Left lung (tissue), 10 donors: ENCODE results near the gene TMIGD3. TPM values are rescaled to one million over a fixed set of nuclear protein-coding genes. Genes with fewer than 3 reads are reported as not detected.

Experiments
- ATAC-seq: fragments of 200-7000 bp; cut with Tn5 transposase; one replicate; pipeline ENCODE4 v1.9.1; 2020; ENCODE audit warnings: moderate library complexity
- DNase-seq, 4 donors: peaks; one replicate each; pipeline ENCODE4 v3.0.0-alpha.2; 2013 to 2020
- H3K27ac ChIP-seq, 2 donors: fragments of 200-600 bp; sonication (generic) in 1 of 2; one replicate each; pipeline versions ENCODE4 v1.5.0 to v1.8.0; 2020 to 2021
- H3K27me3 ChIP-seq, 2 donors: fragments of 200-600 bp; sonication (generic) in 1 of 2; one replicate each; pipeline versions ENCODE4 v1.5.0 to v1.8.0; 2020 to 2021
- H3K36me3 ChIP-seq, 2 donors: fragments of 200-600 bp; sonication (generic) in 1 of 2; one replicate each; pipeline versions ENCODE4 v1.5.0 to v1.8.0; 2020 to 2021
- H3K4me1 ChIP-seq, 2 donors: fragments of 200-600 bp; one replicate each; pipeline ENCODE4 v1.8.0; 2021
- H3K4me3 ChIP-seq, 2 donors: fragments of 200-600 bp; sonication (generic) in 1 of 2; one replicate each; pipeline versions ENCODE4 v1.5.0 to v1.8.0; 2020 to 2021; ENCODE audit warnings: mild to moderate bottlenecking in 1 of 2
- H3K9me3 ChIP-seq, 2 donors: fragments of 200-600 bp; sonication (generic) in 1 of 2; one replicate each; pipeline versions ENCODE4 v1.5.0 to v1.8.0; 2020 to 2021
- intact Hi-C, 2 donors: fragments of 100-400 bp; cut with DNase I; formaldehyde crosslinking; loops; one replicate each; pipeline versions ENCODE4 v1.11.2 to v1.14.2; 2022
- polyA plus RNA-seq, 6 donors: library from polyadenylated mRNA; unstranded; fragments of 120-200 nt; gene quantifications; one replicate each; pipeline ENCODE4 v1.2.1, GENCODE V29; 2013; ENCODE audit not compliant: insufficient read length in 6 of 6
- total RNA-seq, 2 donors: library from RNA; stranded (reverse); fragmentation: NEBNext Ultra II Directional; extraction: Animal tissue kit (Norgen Biotek cat#: 25700); gene quantifications; one replicate each; pipeline ENCODE4 v1.2.1, GENCODE V29; 2021
- TF ChIP-seq, protein P1 (sequence below), 2 donors: fragments of 200-600 bp; sonication (generic) in 1 of 2; IDR thresholded peaks; one replicate each; pipeline versions ENCODE4 v1.5.0 to v1.8.0; 2021; ENCODE audit warnings: antibody characterized with exemption in 2 of 2
- donor health status: DM: no; HTN: yes; CAD: no.
- donor health status: DM: no; HTN: no; CAD: no.

The TMIGD3 gene
- total and polyA plus RNA-seq, 8 donors = 0.14 to 27.0 (median 0.65) TPM

DNA sequence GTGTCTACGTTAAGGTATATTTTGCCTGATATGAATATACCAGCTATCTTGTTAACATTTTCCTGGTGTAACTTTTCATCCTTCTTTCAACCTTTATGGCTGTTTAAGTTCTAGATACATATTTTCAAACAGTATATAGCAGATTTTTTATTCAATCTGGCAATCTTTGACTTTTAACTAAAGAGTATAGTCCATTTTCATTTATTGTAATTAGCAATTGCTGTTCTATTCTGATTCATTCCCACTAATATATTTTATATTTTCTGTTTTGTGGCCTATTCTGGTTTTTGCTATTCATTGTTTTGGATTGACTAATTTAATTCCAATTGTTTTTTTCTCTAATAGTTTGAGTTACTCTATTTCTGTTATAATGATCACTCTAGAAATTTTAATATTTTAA is 37.0 kb downstream of the TMIGD3 start:
- TF ChIP-seq, protein P1, sequence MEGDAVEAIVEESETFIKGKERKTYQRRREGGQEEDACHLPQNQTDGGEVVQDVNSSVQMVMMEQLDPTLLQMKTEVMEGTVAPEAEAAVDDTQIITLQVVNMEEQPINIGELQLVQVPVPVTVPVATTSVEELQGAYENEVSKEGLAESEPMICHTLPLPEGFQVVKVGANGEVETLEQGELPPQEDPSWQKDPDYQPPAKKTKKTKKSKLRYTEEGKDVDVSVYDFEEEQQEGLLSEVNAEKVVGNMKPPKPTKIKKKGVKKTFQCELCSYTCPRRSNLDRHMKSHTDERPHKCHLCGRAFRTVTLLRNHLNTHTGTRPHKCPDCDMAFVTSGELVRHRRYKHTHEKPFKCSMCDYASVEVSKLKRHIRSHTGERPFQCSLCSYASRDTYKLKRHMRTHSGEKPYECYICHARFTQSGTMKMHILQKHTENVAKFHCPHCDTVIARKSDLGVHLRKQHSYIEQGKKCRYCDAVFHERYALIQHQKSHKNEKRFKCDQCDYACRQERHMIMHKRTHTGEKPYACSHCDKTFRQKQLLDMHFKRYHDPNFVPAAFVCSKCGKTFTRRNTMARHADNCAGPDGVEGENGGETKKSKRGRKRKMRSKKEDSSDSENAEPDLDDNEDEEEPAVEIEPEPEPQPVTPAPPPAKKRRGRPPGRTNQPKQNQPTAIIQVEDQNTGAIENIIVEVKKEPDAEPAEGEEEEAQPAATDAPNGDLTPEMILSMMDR (IDR thresholded peaks at IDR 0.05) = no peak
- H3K4me3 ChIP-seq = no peak overlapping the region
- ATAC-seq = no peak
- intact Hi-C loops = no loop called here
- H3K36me3 ChIP-seq = peaks cover 4 to 41% of the 10 kb centered on the region in 2 donors
- no peak for DNase-seq
- peaks cover 0 to 18% of the 10 kb centered on the region in 2 donors for H3K4me1 ChIP-seq
- H3K9me3 ChIP-seq = no peaks in the 10 kb centered on the region
- no peaks in the 10 kb centered on the region for H3K27me3 ChIP-seq
- no peak overlapping the region for H3K27ac ChIP-seq

DNA sequence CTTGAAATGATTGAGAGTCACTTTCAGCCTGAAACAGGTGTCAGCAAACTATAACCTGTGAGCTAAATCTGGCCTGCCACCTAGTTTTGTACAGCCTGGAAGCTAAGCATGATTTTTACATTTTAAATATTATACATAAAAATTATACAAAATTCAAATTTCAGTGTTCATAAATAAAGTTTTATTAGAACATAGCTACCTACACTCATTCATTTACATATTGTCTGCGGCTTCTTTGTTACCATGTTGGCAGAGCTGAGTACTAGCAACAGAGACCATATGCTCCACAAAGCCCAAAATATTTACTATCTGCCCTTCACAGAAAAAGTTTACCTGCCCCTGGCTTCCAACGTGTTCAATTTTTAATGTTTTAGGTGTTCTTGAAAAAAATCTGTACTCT is 37.7 kb downstream of the TMIGD3 start:
- Histone ChIP-seq H3K4me1 (peaks cover 0 to 11% of the 10 kb centered on the region in 2 donors), H3K27ac (no peak overlapping the region), H3K4me3 (no peak overlapping the region), H3K9me3 (no peaks in the 10 kb centered on the region), H3K27me3 (no peaks in the 10 kb centered on the region), H3K36me3 (peaks cover 4 to 48% of the 10 kb centered on the region in 2 donors)
- ATAC-seq (no peak), DNase-seq (no peak)
- intact Hi-C loops = no loop called here
- TF ChIP-seq, protein P1 (IDR thresholded peaks at IDR 0.05) = no peak

DNA sequence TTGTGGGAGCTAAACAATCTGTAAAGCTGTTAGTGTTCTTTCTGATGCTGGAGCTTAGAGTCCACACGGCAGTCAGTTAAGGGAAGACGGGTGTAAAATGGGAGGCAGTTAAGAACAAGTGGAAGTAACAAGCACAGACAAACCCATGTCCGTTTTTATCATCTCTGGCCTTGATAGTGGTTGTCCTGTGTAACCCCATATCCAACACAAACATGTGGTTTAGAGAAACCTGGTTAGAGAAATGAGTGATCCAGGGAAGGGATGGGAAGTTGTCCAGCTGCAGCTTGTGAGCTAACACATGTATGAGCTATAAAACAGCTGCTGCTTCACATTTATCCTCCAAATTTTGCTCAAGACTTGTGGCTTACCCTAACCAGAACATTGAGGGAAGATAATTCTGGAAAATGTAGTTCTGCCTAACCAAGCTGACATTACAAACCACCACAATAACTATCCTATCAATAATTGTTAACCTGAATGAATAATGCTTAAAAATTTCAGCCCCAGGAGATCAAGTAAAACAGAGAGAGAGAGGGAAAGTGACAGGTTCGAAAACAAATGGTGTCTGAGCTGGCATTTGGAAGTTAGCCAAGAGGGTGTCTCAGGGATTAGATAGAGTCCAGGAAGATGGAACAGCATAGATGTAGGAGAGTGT is 40.3 kb downstream of the TMIGD3 start:
- no peak for ATAC-seq

DNA sequence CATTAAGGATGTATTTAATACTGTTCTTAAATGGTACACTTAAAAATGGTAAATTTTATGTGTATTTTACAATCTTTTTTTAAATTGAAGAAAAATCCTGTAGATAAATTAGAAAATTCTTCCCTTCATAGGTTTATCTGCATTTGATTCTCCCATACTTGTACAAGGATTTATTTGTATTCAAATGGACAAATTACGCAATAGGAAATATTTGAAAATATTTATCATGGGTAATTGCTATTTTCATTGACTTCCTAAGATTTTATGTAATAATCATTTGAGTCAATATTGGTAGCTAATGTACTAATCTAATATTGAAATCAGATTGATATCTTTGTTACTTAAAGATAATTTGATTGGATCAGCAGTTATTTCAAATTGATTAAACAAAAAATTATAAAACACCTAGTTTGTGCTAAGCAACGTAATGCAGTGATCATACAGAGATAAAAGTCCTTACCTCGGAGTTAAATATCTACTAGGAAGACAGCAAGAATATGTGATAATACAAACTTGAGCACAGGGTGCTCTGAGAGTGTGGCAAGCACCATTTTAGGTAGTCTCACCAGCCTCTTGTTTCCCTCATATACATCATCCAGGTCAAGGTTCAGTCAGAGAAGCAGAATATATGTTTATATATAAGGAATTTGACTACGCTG is 40.9 kb downstream of the TMIGD3 start:
- Histone ChIP-seq H3K4me1 (no peaks in the 10 kb centered on the region), H3K4me3 (no peak overlapping the region), H3K36me3 (peaks cover 7 to 64% of the 10 kb centered on the region in 2 donors), H3K27ac (no peak overlapping the region), H3K27me3 (no peaks in the 10 kb centered on the region), H3K9me3 (no peaks in the 10 kb centered on the region)
- intact Hi-C loops = no loop called here
- ATAC-seq (no peak), DNase-seq (no peak)
- TF ChIP-seq, protein P1 (IDR thresholded peaks at IDR 0.05) = no peak

More for the DNA sequence above, 40.3 kb downstream of the TMIGD3 start:
- no peak overlapping the region for H3K27ac ChIP-seq
- H3K4me3 ChIP-seq = no peak overlapping the region
- TF ChIP-seq, protein P1 (IDR thresholded peaks at IDR 0.05) = no peak
- peaks cover 7 to 63% of the 10 kb centered on the region in 2 donors for H3K36me3 ChIP-seq
- intact Hi-C loops = no loop called here
- H3K27me3 ChIP-seq = no peaks in the 10 kb centered on the region
- H3K4me1 ChIP-seq = no peaks in the 10 kb centered on the region
- H3K9me3 ChIP-seq = no peaks in the 10 kb centered on the region
- peak in 2 of 4 donors; percentile 42 to 43 for DNase-seq

DNA sequence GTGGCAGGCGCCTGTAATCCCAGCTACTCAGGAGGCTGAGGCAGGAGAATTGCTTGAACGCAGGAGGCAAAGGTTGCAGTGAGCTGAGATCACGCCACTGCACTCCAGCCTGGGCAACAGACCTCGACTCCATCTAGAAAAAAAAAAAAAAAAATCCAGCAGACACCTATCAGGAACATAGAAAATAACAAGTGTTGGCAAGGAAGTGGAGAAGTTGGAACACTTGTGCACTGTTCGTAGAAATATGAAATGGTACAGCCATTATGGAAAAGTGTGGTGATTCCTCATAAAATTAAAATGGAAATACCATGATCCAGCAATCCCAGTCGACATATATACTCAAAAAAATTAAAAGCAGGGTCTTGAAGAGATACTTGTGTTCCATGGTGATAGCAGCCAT is 41.7 kb downstream of the TMIGD3 start:
- no peaks in the 10 kb centered on the region for H3K9me3 ChIP-seq
- no peaks in the 10 kb centered on the region for H3K27me3 ChIP-seq
- no peak overlapping the region for H3K4me3 ChIP-seq
- H3K36me3 ChIP-seq = peaks cover 7 to 66% of the 10 kb centered on the region in 2 donors
- DNase-seq (no peak), ATAC-seq (no peak)
- no peak overlapping the region for H3K27ac ChIP-seq
- intact Hi-C loops = no loop called here
- no peaks in the 10 kb centered on the region for H3K4me1 ChIP-seq
- TF ChIP-seq, protein P1 (IDR thresholded peaks at IDR 0.05) = no peak
